Activated T-helper 1 cell treated with anti-CD3 and anti-CD28 coated beads, Interleukin-12 subunit alpha, Interleukin-12 subunit beta, Interleukin-2, Interleukin-4 antibody, amounts not matched to agents 30 ng/mL and 10 ng/mL and 1 ng/mL, durations not matched to agents 14 hours and 24 hours and 36 hours (primary cell): ENCODE data around the gene NIT1. TPM values are rescaled to one million over a fixed set of nuclear protein-coding genes. Genes with fewer than 3 reads are reported as not detected.
A peak's percentile ranks its signal among the peaks of the same experiment; 100 is the strongest.
"Not testable (repeated sequence)": the region's sequence is repeated elsewhere in the genome, so short reads cannot be mapped to it uniquely, and the experiment has no call there.

Source experiments
- DNase-seq: peaks from one replicate; pipeline ENCODE4 v3.0.0; 2021; ENCODE audit warnings: low spot score
- H3K27ac Mint-ChIP-seq: one replicate; pipeline ENCODE4 v1.8.0; 2021; ENCODE audit warnings: mild to moderate bottlenecking, mixed read lengths
- H3K27me3 Mint-ChIP-seq: one replicate; pipeline ENCODE4 v1.8.0; 2022; ENCODE audit warnings: mild to moderate bottlenecking, moderate library complexity, mixed read lengths; ENCODE audit not compliant: insufficient read depth
- H3K36me3 Mint-ChIP-seq: one replicate; pipeline ENCODE4 v1.8.0; 2021; ENCODE audit warnings: low read depth, mixed read lengths
- H3K4me1 Mint-ChIP-seq: one replicate; pipeline ENCODE4 v1.8.0; 2021; ENCODE audit warnings: low read depth, mixed read lengths
- H3K4me3 Mint-ChIP-seq: one replicate; pipeline ENCODE4 v1.8.0; 2021; ENCODE audit warnings: mild to moderate bottlenecking, moderate library complexity, mixed read lengths
- H3K9me3 Mint-ChIP-seq: one replicate; pipeline ENCODE4 v1.8.0; 2021; ENCODE audit warnings: mixed read lengths
- intact Hi-C: fragments of 100-400 bp; cut with micrococcal nuclease; formaldehyde crosslinking; loops from one replicate; pipeline ENCODE4 v1.15.1; 2024
- total RNA-seq: library from RNA; stranded (reverse); gene quantifications from 2 replicates; pipeline ENCODE4 v1.2.3, GENCODE V29; 2022

Gene NIT1
- total RNA-seq, 1 donor from 2014 or later, result 51.3 TPM

- no peaks in the 10 kb centered on the region for H3K9me3 Mint-ChIP-seq
- peaks cover 12% of the 10 kb centered on the region for H3K4me1 Mint-ChIP-seq
- H3K27me3 Mint-ChIP-seq, result no peaks in the 10 kb centered on the region
- DNase-seq, result no peak
- peaks cover 26% of the 10 kb centered on the region for H3K36me3 Mint-ChIP-seq
- no peak overlapping the region for H3K27ac Mint-ChIP-seq
- intact Hi-C loops, result no loop called here
- no peak overlapping the region for H3K4me3 Mint-ChIP-seq
Measured at GRCh38 chr1:161106431-161106830, 11.5 kb upstream of the NIT1 start.

- no peak for DNase-seq
- peaks cover 32% of the 10 kb centered on the region for H3K36me3 Mint-ChIP-seq
- H3K9me3 Mint-ChIP-seq, result no peaks in the 10 kb centered on the region
- no peak overlapping the region for H3K27ac Mint-ChIP-seq
- intact Hi-C loops, result no loop called here
- H3K4me3 Mint-ChIP-seq, result no peak overlapping the region
- H3K4me1 Mint-ChIP-seq, result peaks cover 56% of the 10 kb centered on the region
- no peaks in the 10 kb centered on the region for H3K27me3 Mint-ChIP-seq
Measured at GRCh38 chr1:161111117-161111516, 6.8 kb upstream of the NIT1 start.

- Mint-ChIP-seq H3K4me1 (peaks cover 60% of the 10 kb centered on the region), H3K4me3 (no peak overlapping the region), H3K27ac (no peak overlapping the region), H3K9me3 (no peaks in the 10 kb centered on the region), H3K27me3 (no peaks in the 10 kb centered on the region), H3K36me3 (peaks cover 32% of the 10 kb centered on the region)
- DNase-seq, result no peak
- intact Hi-C loops, result no loop called here
Measured at GRCh38 chr1:161111527-161111926, 6.4 kb upstream of the NIT1 start.

GRCh38 chr1:161113915-161114314 lies 4.0 kb upstream of the NIT1 start:
- no peak overlapping the region for H3K4me3 Mint-ChIP-seq
- no peak overlapping the region for H3K27ac Mint-ChIP-seq
- H3K36me3 Mint-ChIP-seq, result peaks cover 34% of the 10 kb centered on the region
- no peaks in the 10 kb centered on the region for H3K27me3 Mint-ChIP-seq
- H3K9me3 Mint-ChIP-seq, result no peaks in the 10 kb centered on the region
- no peak for DNase-seq
- H3K4me1 Mint-ChIP-seq, result peaks cover 69% of the 10 kb centered on the region
- intact Hi-C loops, result no loop called here

GRCh38 chr1:161114556-161114955 lies 3.3 kb upstream of the NIT1 start:
- no peak for DNase-seq
- Mint-ChIP-seq H3K4me3 (no peak overlapping the region), H3K27ac (peak overlapping the region; percentile 32), H3K4me1 (peaks cover 69% of the 10 kb centered on the region), H3K27me3 (no peaks in the 10 kb centered on the region), H3K36me3 (peaks cover 32% of the 10 kb centered on the region), H3K9me3 (no peaks in the 10 kb centered on the region)
- intact Hi-C loops, result no loop called here

- Mint-ChIP-seq H3K27ac (peak overlapping the region; percentile 83), H3K4me1 (peaks cover 76% of the 10 kb centered on the region), H3K4me3 (peak overlapping the region; percentile 97), H3K36me3 (peaks cover 37% of the 10 kb centered on the region), H3K27me3 (no peaks in the 10 kb centered on the region), H3K9me3 (no peaks in the 10 kb centered on the region)
- intact Hi-C loops, result loop anchor here (5.0 kb wide), 2 partner anchors 118 to 282 kb away; no protein-coding TSS in a partner anchor
- DNase-seq, result no peak
Measured at GRCh38 chr1:161115132-161115711, 2.7 kb upstream of the NIT1 start.

GRCh38 chr1:161115961-161116360 lies 1.9 kb upstream of the NIT1 start:
- intact Hi-C loops, result loop anchor here (5.0 kb wide), 2 partner anchors 119 to 281 kb away; no protein-coding TSS in a partner anchor
- H3K4me3 Mint-ChIP-seq, result peak overlapping the region; percentile 97
- peaks cover 81% of the 10 kb centered on the region for H3K4me1 Mint-ChIP-seq
- peaks cover 41% of the 10 kb centered on the region for H3K36me3 Mint-ChIP-seq
- not testable (repeated sequence) for H3K9me3 Mint-ChIP-seq, H3K27me3 Mint-ChIP-seq, DNase-seq
- peak overlapping the region; percentile 83 for H3K27ac Mint-ChIP-seq

- no peaks in the 10 kb centered on the region for H3K27me3 Mint-ChIP-seq
- peak overlapping the region; percentile 96 for H3K27ac Mint-ChIP-seq
- H3K4me3 Mint-ChIP-seq, result peak overlapping the region; percentile 97
- peak; percentile 47 for DNase-seq
- H3K36me3 Mint-ChIP-seq, result peaks cover 51% of the 10 kb centered on the region
- H3K9me3 Mint-ChIP-seq, result no peaks in the 10 kb centered on the region
- H3K4me1 Mint-ChIP-seq, result peaks cover 62% of the 10 kb centered on the region
- intact Hi-C loops, result loop anchor here (1.0 to 5.0 kb wide), 8 partner anchors 13 to 278 kb away; partner anchors contain the start of genes DEDD, KLHDC9, NDUFS2 and TSTD1
Measured at GRCh38 chr1:161119092-161119903, 1.4 kb downstream of the NIT1 start.

- Mint-ChIP-seq H3K36me3 (peaks cover 50% of the 10 kb centered on the region), H3K9me3 (no peaks in the 10 kb centered on the region), H3K27ac (peak overlapping the region; percentile 63), H3K27me3 (no peaks in the 10 kb centered on the region), H3K4me3 (no peak overlapping the region), H3K4me1 (peaks cover 46% of the 10 kb centered on the region)
- DNase-seq, result no peak
- intact Hi-C loops, result no loop called here
Measured at GRCh38 chr1:161121042-161121650, 3.2 kb downstream of the NIT1 start.

GRCh38 chr1:161121834-161122233 lies 3.9 kb downstream of the NIT1 start:
- peaks cover 50% of the 10 kb centered on the region for H3K36me3 Mint-ChIP-seq

GRCh38 chr1:161122967-161123366 lies 5.1 kb downstream of the NIT1 start:
- H3K27me3 Mint-ChIP-seq, result no peaks in the 10 kb centered on the region
- no peak overlapping the region for H3K4me3 Mint-ChIP-seq
- H3K27ac Mint-ChIP-seq, result peak overlapping the region; percentile 11
- intact Hi-C loops, result no loop called here
- peaks cover 50% of the 10 kb centered on the region for H3K4me1 Mint-ChIP-seq
- no peak for DNase-seq
- H3K36me3 Mint-ChIP-seq, result peaks cover 55% of the 10 kb centered on the region
- H3K9me3 Mint-ChIP-seq, result no peaks in the 10 kb centered on the region

More at GRCh38 chr1:161121834-161122233, 3.9 kb downstream of the NIT1 start:
- no peak overlapping the region for H3K4me3 Mint-ChIP-seq
- intact Hi-C loops, result no loop called here
- no peak for DNase-seq
- H3K27me3 Mint-ChIP-seq, result no peaks in the 10 kb centered on the region
- peaks cover 43% of the 10 kb centered on the region for H3K4me1 Mint-ChIP-seq
- no peak overlapping the region for H3K27ac Mint-ChIP-seq
- H3K9me3 Mint-ChIP-seq, result no peaks in the 10 kb centered on the region

GRCh38 chr1:161127649-161128048 lies 9.7 kb downstream of the NIT1 start:
- Mint-ChIP-seq H3K4me3 (no peak overlapping the region), H3K27me3 (no peaks in the 10 kb centered on the region), H3K36me3 (peaks cover 51% of the 10 kb centered on the region), H3K27ac (no peak overlapping the region), H3K4me1 (peaks cover 53% of the 10 kb centered on the region), H3K9me3 (no peaks in the 10 kb centered on the region)
- DNase-seq, result no peak
- intact Hi-C loops, result no loop called here
